Spleen (tissue), 11 donors: ENCODE measurements around the gene RND3. TPM values are rescaled to one million over a fixed set of nuclear protein-coding genes. Genes with fewer than 3 reads are reported as not detected.

Source experiments
- DNase-seq: peaks from one replicate; pipeline ENCODE4 v3.0.0-alpha.2; 2020
- H3K27ac ChIP-seq, 8 donors: fragments of 200-600 bp; sonication (generic) in 7 of 8; 1 replicate in 4 of 8; 2 replicates in 4 of 8; pipeline versions ENCODE4 v1.5.0 to v1.8.0; 2016 to 2021; ENCODE audit warnings: inconsistent platforms in 4 of 8, mild to moderate bottlenecking in 4 of 8, moderate library complexity in 1 of 8
- H3K27me3 ChIP-seq, 7 donors: fragments of 200-600 bp; sonication (generic) in 6 of 7; replicated peaks in 1 of 7; 1 replicate in 4 of 7; 2 replicates in 3 of 7; pipeline versions ENCODE4 v1.5.0 to v1.8.0; 2016 to 2021; ENCODE audit warnings: inconsistent platforms in 3 of 7, mild to moderate bottlenecking in 1 of 7
- H3K36me3 ChIP-seq, 6 donors: fragments of 200-600 bp; sonication (generic) in 5 of 6; 1 replicate in 4 of 6; 2 replicates in 2 of 6; pipeline versions ENCODE4 v1.5.0 to v1.8.0; 2016 to 2021; ENCODE audit warnings: inconsistent platforms in 2 of 6
- H3K4me1 ChIP-seq, 6 donors: fragments of 200-600 bp; sonication (generic) in 5 of 6; 1 replicate in 3 of 6; 2 replicates in 3 of 6; pipeline versions ENCODE4 v1.5.0 to v1.8.0; 2016 to 2021; ENCODE audit warnings: inconsistent platforms in 3 of 6
- H3K4me3 ChIP-seq, 8 donors: fragments of 200-600 bp; sonication (generic) in 7 of 8; 1 replicate in 4 of 8; 2 replicates in 4 of 8; pipeline versions ENCODE4 v1.5.0 to v1.8.0; 2016 to 2021; ENCODE audit warnings: inconsistent platforms in 4 of 8, mild to moderate bottlenecking in 4 of 8, moderate library complexity in 2 of 8
- H3K9me3 ChIP-seq, 8 donors: fragments of 200-600 bp; sonication (generic) in 7 of 8; 1 replicate in 4 of 8; 2 replicates in 4 of 8; pipeline versions ENCODE4 v1.5.0 to v1.8.0; 2016 to 2021; ENCODE audit warnings: inconsistent platforms in 4 of 8
- POLR2A ChIP-seq, 3 donors: fragments of 450-650 bp; IDR thresholded peaks; one replicate each; pipeline ENCODE4 v1.5.1; 2017; ENCODE audit warnings: antibody characterized with exemption in 3 of 3, mild to moderate bottlenecking in 1 of 3
- POLR2AphosphoS5 ChIP-seq, 3 donors: sonication (generic); formaldehyde crosslinking; IDR thresholded peaks; one replicate each; pipeline ENCODE4 v1.5.1; 2017; ENCODE audit warnings: antibody characterized with exemption in 3 of 3
- WGBS, 5 donors: extraction: QIAGEN DNeasy Blood & Tissue Kit in 3 of 5; methylation state at CpG; one replicate each; pipeline versions ENCODE4 v1.1.5 to v1.1.7; 2013 to 2018; 5-methylcytosine and 5-hydroxymethylcytosine counted together
- intact Hi-C: fragments of 100-400 bp; cut with DNase I; formaldehyde crosslinking; loops from one replicate; pipeline ENCODE4 v1.15.0; 2023; ENCODE audit warnings: low total_unique reads
- polyA plus RNA-seq, 3 donors: library from polyadenylated mRNA; stranded (reverse); fragments of 200-250 nt; gene quantifications; one replicate each; pipeline ENCODE4 v1.2.1, GENCODE V29; 2013
- total RNA-seq, 7 donors: library from RNA; depleted of rRNA in 3 of 7; stranded (reverse); fragments of >200 nt in 3 of 7; fragmentation: NEBNext Ultra II Directional in 4 of 7; extraction: Animal tissue kit (Norgen Biotek cat#: 25700) in 4 of 7; gene quantifications; one replicate each; pipeline versions ENCODE4 v1.1.0 to v1.2.1, GENCODE V29; 2016 to 2021
- TF ChIP-seq, protein P1 (sequence below), 11 experiments: fragments of 200-600 bp in 7 of 11; fragments of 450-650 bp in 4 of 11; sonication (generic) in 4 of 11; IDR thresholded peaks in 8 of 11; conservative IDR thresholded peaks in 3 of 11; 1 replicate in 7 of 11; 2 replicates in 4 of 11; pipeline versions ENCODE4 v1.4.0 to v1.8.0; 2016 to 2021; ENCODE audit warnings: antibody characterized with exemption in 11 of 11, inconsistent platforms in 4 of 11, mild to moderate bottlenecking in 1 of 11
- donor health status: healthy with polysubstance abuse.
- donor health status: DM: no; HTN: no; CAD: no; lungs with moderate emphysema.
- donor health status: DM: no; HTN: no; CAD: no.
- donor health status: Bipolar disorder and iron deficiency.
- donor health status: healthy.
- donor health status: DM: no; HTN: no; CAD: no.
- donor health status: DM: yes; HTN: yes; CAD: no.

RND3 gene
- total and polyA plus RNA-seq, 10 donors, result 10.3 to 97.0 (median 57.8) TPM

DNA sequence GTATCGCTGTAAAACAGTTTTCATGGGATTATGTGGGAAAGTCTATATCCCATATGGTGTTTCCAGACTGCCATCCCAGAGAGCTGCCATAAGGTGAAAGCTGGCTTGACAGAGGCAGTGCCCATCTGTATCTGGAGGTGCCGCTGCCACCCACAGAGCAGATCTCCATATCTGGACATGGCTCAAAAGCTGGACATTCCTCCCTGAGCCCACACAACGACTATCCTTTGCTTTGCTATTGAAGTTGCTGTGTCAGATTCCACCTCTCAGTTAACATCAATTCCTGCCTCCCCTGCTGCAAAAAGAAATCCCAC, 55.2 kb downstream of the RND3 start:
- Histone ChIP-seq H3K27ac (no peak overlapping the region), H3K27me3 (no peaks in the 10 kb centered on the region), H3K9me3 (peaks cover 0 to 17% (median 2%) of the 10 kb centered on the region in 8 donors), H3K4me1 (no peaks in the 10 kb centered on the region), H3K4me3 (no peak overlapping the region), H3K36me3 (no peaks in the 10 kb centered on the region)
- intact Hi-C loops, result no loop called here
- no peak for DNase-seq
- TF ChIP-seq POLR2A (IDR thresholded peaks at IDR 0.05) (no peak), POLR2AphosphoS5 (IDR thresholded peaks at IDR 0.05) (no peak)
- TF ChIP-seq, protein P1, sequence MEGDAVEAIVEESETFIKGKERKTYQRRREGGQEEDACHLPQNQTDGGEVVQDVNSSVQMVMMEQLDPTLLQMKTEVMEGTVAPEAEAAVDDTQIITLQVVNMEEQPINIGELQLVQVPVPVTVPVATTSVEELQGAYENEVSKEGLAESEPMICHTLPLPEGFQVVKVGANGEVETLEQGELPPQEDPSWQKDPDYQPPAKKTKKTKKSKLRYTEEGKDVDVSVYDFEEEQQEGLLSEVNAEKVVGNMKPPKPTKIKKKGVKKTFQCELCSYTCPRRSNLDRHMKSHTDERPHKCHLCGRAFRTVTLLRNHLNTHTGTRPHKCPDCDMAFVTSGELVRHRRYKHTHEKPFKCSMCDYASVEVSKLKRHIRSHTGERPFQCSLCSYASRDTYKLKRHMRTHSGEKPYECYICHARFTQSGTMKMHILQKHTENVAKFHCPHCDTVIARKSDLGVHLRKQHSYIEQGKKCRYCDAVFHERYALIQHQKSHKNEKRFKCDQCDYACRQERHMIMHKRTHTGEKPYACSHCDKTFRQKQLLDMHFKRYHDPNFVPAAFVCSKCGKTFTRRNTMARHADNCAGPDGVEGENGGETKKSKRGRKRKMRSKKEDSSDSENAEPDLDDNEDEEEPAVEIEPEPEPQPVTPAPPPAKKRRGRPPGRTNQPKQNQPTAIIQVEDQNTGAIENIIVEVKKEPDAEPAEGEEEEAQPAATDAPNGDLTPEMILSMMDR (IDR thresholded peaks at IDR 0.05 in 8 of 11, conservative IDR thresholded peaks at IDR 0.05 in 3 of 11), result no peak
- WGBS, 5 donors, result 76 to 87% (median 83%) methylated on average over 3 of the region's 3 CpGs

DNA sequence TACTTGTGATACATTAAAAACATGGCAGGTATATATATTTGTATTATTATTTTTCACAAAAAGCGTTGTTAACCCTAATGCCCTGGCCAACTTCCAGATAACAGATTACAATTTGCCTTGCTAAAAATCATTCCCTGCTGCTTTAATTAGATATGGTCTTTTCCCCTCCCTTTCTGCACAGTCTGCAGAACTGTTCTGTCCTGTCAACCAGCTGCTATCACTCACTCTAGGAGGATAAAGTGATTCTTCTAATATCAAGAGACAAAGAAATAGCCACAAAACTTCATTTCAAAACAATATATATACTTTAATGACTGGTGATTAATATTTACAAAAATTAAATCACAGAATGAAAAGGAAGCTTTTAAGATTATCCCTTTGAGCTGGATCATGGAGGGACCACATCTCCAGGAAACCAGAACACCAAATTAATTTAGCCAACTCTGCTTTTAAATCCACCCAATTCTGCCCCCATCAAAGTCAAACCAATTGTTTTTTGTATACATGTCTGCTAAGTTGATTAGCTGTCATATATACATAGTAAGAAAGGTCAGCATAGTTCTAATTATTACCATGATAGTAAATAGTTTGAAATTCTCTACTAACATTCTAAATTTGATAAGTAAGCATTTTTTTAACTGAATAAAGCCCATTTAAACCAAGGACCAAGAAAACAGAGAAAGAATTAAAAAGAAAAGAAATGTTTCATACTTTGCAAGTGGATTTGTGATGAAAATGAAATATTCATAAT, 55.7 kb downstream of the RND3 start:
- DNase-seq, result no peak
- Histone ChIP-seq H3K36me3 (no peaks in the 10 kb centered on the region), H3K27ac (no peak overlapping the region), H3K4me1 (no peaks in the 10 kb centered on the region), H3K9me3 (peaks cover 0 to 17% (median 2%) of the 10 kb centered on the region in 8 donors), H3K4me3 (no peak overlapping the region), H3K27me3 (no peaks in the 10 kb centered on the region)
- 73 to 88% (median 77%) methylated on average over 1 of the region's 1 CpG for WGBS, 5 donors
- no peak for TF ChIP-seq POLR2A (IDR thresholded peaks at IDR 0.05)
- TF ChIP-seq, protein P1 (IDR thresholded peaks at IDR 0.05 in 8 of 11, conservative IDR thresholded peaks at IDR 0.05 in 3 of 11), result no peak
- intact Hi-C loops, result no loop called here

DNA sequence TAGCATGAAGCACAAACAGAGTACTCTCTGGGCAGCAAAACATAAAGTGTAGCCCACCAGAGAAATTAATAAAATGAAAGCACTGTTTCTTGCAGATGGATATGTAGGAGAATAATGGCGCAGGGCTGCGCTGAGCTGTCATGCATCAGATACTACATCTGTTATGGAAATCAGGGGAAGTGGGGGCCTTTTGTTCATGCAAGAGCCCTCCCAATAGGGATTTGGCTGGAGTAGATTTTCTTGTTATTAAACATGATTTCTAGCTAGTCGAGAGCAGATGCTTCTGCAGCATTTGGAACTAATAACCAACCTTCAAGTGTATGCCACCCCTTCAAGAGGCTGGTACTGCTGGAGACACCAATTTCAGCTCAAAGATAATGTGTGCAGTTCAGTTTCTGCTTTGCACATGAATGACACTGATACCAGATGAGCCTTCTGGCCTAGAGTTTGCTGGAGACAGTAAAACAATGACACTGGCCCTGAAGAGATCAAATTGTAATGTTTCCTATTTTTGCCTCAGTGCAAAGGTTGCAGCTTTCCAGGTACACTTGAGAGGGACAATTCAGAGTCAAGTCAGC, 58.0 kb downstream of the RND3 start:
- Histone ChIP-seq H3K4me1 (peaks cover 0 to 4% (median 0%) of the 10 kb centered on the region in 6 donors), H3K9me3 (no peaks in the 10 kb centered on the region), H3K4me3 (no peak overlapping the region), H3K36me3 (no peaks in the 10 kb centered on the region), H3K27me3 (peaks cover 0 to 4% (median 0%) of the 10 kb centered on the region in 7 donors), H3K27ac (no peak overlapping the region)
- 86 to 97% (median 90%) methylated on average over 3 of the region's 3 CpGs for WGBS, 5 donors
- no peak for DNase-seq
- intact Hi-C loops, result no loop called here
- TF ChIP-seq POLR2AphosphoS5 (IDR thresholded peaks at IDR 0.05), result no peak
- TF ChIP-seq, protein P1 (IDR thresholded peaks at IDR 0.05 in 8 of 11, conservative IDR thresholded peaks at IDR 0.05 in 3 of 11), result no peak
- TF ChIP-seq POLR2A (IDR thresholded peaks at IDR 0.05), result no peak

DNA sequence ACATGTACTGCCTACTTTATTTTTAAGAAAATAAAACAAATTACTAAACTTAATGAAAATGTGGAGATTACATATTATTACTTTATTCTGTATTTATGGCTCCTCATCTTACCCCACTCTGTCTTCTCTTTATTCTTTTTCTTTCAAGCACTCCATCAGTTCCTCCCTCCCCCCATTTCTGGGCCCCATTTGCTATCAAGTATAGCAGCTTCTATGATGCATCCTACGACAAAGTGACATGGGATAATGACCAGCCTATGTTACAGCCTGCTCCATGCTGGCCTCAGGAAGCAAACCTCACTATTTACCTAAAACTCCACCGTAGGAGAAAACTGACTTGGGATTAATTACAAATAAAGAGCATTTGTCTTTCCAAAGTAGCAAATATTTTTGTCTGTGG, 58.8 kb downstream of the RND3 start:
- WGBS, 5 donors, result 52 to 65% (median 59%) methylated on average over 2 of the region's 2 CpGs
- no peak for DNase-seq
- Histone ChIP-seq H3K4me3 (no peak overlapping the region), H3K9me3 (no peaks in the 10 kb centered on the region), H3K27ac (no peak overlapping the region), H3K36me3 (no peaks in the 10 kb centered on the region), H3K27me3 (peaks cover 0 to 4% (median 0%) of the 10 kb centered on the region in 7 donors), H3K4me1 (peaks cover 0 to 4% (median 0%) of the 10 kb centered on the region in 6 donors)
- intact Hi-C loops, result no loop called here
- TF ChIP-seq POLR2AphosphoS5 (IDR thresholded peaks at IDR 0.05) (no peak), POLR2A (IDR thresholded peaks at IDR 0.05) (no peak)
- TF ChIP-seq, protein P1 (IDR thresholded peaks at IDR 0.05 in 8 of 11, conservative IDR thresholded peaks at IDR 0.05 in 3 of 11), result no peak
